ENCODE results near the gene GLRA3.
"Not testable (repeated sequence)": the region's sequence is repeated elsewhere in the genome, so short reads cannot be mapped to it uniquely, and the experiment has no call there.

Gene GLRA3

DNA sequence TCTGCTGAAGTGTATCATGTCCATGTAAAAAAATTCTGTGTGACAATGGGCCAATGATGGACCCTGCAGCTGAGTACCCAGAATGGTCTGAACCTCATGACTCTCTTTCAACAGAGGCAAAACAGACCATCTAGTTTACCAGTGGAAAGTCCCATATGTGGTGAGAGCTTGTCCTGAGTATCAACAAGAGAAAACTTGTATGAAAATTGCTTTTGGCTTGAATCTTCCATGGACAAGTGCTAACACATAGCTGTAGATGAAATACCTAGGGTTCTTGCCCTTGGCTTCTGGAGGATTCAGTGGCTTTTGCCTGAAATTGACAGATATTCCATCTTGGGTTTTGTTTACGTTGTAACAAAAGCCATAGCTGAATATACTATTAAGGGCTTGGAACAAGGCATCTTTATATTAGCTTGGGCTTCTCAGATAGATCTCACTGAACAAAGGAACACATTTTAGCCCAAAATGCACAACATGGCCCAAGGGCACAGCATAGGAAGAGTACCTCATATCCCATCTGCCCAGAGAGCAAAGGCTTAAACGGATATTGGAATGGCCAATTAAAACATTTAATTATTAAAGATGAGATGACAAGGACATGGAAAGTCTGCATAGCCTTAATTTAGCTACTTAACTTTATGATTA, 178.2 kb downstream of the GLRA3 start:
- no peak for DNase-seq

DNA sequence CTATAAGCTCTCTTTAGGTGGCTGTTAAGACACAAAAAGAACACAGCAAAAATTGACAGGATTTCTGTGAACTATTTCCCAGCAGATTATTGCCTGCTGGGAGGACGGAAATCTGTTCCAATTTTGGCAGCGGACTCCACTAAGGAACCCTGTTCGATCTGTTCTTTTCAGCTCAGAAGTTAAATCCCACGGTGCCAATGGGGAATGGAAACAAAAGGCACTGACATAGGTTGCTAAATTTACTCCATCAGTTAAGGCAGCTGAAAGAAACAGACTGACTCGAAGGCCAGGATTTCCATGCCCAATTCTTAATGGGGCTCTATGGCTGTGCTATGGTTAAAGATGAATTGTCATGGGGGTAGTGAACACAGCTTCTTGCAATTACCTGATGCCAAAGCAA, 180.2 kb downstream of the GLRA3 start:
- no peak for DNase-seq

DNA sequence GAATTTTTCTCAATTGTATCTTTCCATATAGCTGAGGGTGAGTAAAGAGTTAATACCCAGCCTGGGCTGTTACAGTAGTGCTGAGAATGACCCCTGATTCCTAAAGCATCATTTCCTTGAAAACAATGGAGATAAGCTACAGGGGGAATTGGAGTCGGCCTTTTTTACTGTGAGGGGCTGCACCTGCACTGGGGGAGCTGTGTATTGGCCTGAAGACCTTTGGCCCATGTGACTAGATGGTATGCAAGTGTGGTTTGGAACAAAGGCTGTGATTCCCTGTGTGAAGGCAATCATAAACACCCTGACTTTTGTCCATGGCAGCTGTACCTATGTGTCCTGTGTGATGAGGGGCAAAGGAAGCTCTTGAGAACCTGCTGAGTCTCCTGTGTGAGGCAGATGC, 182.7 kb downstream of the GLRA3 start:
- no peak for DNase-seq

DNA sequence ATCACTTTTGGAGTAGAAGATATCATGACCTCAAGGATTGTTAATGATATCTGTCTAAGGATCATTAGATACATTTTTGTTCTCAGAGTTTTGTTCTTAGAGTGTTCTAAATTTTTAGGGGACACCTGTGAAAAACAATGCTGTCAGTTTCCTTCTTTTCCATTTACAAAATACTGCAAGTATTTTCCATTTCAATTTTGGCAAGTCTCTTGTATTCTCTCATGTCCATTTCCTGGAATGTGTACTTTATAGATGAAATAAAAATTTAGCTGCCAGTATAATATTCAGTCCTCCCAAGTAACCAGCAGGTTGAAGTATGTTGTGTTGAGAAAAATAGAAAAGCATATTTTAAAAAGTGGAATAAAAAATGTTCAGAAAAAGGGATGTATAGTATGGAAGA, 188.9 kb downstream of the GLRA3 start:
- no peak for DNase-seq

DNA sequence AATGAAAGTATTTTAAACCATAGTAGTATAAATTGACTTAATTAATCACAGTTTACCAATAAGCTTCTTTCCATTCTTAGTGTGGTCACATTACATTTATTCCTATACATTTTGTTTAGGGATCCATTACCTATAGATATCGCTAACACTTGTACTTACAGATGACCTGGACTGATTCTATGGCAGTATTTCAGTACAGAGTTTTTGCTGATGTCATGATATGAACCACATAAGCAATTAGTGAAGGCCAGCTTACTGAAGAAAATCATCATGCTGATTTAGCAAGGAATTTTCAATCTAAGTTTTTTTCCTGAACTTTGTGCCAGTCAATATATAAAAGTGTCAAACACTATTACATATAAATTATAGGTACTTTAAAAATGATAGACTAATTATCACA, 193.3 kb downstream of the GLRA3 start:
- DNase-seq = no peak

DNA sequence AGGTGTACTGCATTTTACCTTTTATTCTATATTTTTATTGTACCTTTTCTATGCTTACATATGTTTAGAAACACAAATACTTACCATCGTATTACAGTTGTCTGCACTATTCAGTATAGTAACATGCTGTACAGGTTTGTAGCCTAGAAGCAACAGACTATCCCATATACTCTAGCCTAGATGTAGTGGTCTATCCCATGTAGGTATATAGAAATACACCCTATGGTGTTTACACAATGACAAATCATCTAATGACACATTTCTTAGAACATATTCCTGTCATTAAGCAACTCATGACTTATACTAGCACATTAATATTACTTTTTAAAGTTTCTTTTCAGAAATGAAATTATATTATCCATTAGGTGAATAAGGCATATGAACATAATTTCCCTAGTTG, 195.6 kb downstream of the GLRA3 start:
- no peak for DNase-seq

DNA sequence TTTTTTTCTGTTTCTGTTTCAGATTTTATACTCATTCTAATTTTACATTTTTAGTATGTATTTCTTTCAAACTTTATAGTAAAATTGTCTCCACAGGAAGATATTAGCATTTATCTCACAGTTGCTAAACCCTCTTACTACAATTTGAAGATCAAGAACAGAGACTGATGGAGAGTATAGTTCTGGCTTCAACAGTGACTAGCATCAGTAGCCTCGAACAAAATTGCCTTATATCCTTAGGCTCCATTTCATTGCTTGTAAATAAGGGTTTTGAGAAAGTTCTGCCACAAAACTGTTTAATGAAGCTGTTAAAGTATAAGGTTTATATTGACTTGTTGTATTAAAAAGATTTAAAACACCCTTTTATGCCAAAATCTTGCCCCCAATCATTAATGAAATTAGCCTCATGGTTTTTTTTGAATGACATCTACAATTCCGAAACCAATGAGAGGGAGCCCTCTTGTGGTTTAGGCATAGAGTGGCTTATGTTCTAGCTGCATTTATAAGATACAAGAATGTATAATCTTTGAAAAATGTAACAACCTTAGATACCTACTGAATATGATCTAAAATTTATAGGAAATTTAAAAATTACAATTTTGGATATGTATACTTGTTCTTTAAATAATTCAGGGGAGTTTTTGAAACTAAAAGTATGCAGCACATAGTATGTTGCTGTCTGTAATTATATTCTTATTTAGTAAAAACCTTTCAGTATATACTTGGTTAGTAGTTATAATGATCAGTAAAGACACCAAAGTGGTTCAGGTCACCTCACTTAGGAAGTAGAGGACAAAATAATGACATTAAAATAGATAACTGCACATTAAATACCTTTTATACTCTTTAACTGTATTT, 196.9 kb downstream of the GLRA3 start:
- DNase-seq = peak; percentile 5

DNA sequence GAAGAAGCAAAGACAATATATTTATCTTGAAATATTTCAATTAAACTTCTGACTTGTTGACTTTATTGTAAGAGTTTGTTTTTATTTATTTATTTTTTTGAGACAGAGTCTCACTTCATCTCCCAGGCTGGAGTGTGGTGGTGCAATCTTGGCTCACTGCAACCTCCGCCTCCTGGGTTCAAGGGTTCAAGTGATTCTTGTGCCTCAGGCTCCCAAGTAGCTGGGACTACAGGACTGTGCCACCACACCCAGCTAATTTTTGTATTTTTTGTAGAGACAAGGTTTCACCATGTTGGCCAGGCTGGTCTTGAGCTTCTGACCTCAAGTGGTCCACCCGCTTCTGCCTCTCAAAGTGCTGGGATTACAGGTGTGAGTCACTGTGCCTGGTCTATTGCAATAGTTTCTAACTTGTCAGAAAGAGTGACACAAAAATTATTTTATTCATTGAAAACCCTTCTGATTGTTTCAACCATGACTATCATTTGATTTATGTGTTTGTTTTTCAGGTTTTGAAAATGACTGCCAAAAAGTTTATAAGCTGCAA, 199.1 kb downstream of the GLRA3 start:
- DNase-seq = not testable (repeated sequence)

DNA sequence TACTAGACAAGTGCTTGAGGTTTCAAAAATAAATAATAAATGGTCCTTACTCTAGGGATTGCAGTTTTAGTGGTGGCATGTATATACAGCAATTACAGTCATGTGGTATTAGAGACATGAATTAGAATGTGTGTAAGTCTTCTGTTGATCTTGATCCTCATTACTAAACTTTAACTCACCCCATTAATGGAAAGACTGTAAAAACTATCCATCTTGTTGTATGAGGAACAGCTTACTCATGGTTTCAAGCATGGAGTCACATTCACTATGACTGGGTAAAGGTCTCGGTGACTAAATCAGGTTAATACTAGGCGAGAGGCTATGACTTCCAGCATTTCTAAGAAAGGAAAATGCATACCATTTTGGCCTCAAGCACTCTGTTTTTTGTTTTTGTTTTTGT, 199.8 kb downstream of the GLRA3 start:
- no peak for DNase-seq

DNA sequence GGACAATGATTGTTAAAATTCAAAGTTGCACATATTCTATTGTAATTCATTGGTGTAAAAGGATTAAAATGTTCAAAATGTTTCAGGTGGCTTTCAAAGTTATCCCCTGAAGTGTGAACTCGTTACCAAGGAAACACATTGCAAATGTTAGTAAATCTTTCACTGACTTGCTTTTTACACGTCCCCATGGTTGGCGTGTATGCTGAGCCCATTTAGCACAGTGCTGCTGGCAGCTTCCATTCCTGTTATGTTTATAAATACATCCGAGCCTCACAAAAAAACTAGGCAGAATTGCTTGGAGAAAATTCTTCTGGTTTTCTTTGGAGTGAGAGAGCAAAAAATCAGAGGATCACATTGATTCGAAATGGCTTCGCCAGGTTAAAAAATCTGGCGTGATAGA, 200.9 kb downstream of the GLRA3 start:
- no peak for DNase-seq

DNA sequence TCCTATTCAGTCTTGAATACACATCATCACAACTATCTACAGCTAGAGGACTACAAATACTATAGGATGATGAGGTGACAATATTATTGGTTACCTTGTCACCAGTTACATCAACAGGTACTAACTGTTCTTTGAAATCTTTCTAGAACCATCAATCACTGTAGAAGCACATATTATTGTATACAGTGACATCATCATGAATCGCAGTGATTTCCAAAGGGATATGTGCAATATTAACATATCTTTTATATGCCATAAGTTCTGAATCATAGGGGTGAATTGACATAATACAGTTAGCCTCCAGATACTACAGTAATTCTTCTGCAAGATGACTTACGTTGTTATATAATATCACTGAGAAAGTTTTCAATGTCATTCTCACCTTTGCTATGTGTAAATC, 201.6 kb downstream of the GLRA3 start:
- DNase-seq = no peak

DNA sequence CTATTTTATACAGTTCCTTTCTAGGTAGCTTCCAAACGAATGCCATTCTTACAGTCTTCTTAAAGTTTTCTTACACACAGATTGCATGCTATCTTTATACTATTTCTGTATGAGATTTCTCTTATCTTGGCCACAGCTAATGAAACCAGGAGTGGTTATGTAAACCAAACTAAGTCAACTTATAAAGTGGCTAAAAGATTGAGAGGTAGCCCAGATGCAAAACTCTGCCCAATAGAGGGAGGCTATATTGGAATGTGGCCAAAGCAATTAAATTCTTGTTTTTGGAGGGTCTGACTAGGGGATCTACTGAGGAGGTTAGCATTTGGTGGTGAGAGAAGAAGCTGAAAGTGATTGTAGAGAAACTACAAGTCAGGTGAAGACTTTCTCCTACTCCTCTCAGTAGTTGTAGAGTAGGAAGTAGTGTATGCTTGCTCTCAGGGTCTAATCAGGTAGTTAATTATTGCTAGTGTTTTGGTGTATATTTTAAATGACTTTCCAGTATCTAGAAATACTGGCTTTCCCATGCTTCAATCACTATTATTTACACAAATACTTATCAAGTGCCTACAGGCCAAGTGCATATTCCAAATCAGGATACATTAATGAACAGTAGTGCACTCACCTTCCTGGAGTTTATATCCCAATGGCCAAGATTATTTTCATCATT, 202.6 kb downstream of the GLRA3 start:
- DNase-seq = no peak

DNA sequence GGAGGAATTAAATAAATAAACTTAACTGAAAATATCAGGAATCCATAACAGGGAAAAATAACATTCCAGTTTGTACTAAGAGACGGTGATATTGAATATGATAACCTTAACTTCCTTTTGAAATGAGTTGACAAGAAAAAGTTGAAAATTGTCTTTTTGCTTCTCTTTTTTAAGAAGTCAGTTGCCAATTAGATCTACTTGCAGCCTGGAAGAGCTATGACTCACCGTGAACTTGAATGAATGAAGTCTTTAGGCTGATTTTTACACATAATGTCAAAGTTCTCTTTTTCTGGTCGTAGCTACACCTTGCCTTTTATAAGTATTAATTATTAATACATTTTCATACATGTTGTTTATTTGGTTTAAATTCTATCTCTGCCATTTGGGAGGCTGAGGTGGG, 212.4 kb downstream of the GLRA3 start:
- no peak for DNase-seq

DNA sequence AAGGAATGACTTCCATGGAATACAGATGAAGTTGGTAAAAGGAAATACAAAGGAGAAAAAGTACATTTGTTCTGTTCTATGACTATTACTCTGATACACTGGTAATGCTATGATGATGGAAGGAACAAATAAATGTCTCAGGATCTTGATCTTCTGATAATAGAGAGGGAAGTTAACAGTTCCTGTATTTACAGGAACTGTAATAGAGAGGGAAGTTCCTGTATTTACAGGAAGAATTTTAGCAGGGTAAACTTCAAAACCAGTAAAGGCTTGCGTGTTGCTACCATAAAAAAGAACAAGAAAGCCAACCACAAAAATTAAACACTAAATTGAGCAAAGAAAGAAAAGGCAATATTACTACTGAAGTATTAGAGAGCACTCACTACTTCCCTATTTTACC, 215.1 kb downstream of the GLRA3 start:
- no peak for DNase-seq

DNA sequence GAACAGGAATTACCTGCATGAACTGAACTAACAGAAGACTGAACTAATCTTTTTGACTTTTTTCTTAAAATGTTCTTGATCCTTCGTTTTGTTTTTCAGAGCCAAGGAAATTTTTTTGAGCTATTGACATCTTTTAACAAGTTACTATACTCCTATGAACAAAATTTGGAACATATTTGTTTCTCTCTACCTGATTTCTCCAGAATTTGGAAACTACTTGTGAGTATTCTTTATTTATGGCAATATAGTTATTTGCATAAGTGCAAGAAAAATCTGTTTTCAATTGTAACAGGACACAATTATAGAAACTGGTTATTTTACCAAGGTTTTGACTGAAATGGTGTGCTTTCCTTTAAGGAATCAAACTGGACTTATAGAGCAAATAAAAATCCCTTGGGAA, 217.3 kb downstream of the GLRA3 start:
- DNase-seq = no peak

DNA sequence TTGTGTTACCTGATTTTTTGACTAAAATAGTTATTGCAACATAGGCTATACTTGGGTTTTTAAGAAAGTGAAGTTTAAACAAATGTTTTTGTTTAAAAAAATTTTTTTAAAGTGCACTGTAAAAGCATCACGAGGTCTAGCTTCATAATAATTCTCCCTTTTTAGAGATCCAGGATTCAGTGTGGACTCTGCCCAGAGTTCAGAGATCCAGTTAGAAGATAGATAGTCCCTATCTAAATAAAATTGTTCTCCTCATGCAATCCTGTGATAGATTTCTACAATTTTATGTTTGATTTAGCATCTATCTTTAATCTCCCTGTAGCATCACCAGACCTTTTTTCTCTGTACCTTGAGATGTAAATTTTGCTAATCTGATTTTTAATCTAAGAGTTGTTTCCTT, 221.3 kb downstream of the GLRA3 start:
- DNase-seq = no peak

DNA sequence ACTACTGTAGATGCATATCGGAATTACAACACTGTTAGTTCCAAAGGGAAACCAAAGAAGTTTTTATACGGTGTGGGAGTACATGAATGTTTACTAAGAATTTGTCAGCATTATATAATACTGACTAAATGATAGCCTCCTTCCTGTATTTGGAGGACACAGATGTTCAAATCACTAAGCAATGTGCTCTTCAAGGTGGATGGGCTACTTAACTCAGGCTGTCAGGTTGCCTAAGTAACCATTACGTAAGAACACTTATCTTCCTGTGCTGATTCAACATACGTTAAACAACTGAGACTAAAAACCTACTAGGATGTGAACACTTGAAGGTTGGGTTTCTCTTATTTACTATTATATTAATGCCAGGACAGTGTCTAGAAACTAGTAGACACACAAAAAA, 224.8 kb downstream of the GLRA3 start:
- DNase-seq = peak; percentile 40

DNA sequence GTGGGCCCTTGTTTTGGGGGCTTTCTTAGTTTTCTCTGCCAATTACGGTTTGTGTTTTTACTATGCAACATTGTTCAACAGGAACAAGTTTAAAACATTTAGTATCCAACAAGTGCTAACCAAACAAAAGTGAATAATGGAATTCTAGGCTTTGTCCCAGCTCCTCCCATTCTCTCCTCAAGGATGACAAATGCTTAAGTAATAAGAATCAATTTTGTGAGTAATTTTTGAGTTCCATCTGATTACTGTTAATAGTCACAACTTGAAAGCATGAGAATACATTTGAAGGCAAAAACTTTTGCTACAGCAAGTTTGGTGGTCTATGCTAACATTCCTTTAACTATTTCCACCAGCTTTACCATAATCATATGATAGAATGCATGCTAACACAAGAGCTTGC, 228.7 kb downstream of the GLRA3 start:
- DNase-seq = no peak

DNA sequence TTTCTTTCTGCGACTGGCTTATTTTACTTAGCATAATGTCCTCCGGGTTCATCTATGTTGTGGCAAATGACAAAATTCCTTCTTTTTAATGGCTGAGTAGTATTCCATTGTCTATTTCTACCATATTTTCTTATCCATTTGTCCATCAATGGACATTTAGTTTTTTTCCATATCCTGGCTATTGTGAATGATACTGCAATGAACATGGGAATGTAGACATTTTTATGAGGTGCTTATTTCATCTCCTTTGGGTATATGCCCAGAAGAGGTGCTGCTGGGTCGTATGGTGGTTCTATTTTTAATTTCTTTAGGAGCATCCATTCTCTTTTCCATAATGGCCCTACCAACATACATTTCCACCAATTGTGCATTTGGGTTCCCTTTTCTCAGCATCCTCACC, 230.2 kb downstream of the GLRA3 start:
- no peak for DNase-seq

DNA sequence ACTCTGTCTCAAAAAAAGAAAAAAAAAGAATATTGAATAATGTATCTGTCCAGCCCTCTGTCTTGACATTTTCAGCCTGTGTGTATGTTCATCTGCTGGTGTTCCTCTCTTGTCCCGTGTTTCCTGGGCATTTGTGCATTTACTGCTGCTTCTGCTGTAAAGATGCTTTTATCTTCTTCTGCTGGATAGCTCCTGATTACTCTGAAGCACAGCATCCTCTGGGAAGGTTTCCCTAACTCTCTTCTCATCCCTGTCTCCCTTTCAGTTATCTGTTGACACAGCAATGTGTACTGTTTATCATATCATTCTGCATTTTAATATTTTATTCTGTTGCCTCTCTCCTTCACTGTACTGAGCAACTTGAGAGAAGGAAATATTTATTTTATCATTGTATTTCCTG, 232.5 kb downstream of the GLRA3 start:
- DNase-seq = no peak

DNA sequence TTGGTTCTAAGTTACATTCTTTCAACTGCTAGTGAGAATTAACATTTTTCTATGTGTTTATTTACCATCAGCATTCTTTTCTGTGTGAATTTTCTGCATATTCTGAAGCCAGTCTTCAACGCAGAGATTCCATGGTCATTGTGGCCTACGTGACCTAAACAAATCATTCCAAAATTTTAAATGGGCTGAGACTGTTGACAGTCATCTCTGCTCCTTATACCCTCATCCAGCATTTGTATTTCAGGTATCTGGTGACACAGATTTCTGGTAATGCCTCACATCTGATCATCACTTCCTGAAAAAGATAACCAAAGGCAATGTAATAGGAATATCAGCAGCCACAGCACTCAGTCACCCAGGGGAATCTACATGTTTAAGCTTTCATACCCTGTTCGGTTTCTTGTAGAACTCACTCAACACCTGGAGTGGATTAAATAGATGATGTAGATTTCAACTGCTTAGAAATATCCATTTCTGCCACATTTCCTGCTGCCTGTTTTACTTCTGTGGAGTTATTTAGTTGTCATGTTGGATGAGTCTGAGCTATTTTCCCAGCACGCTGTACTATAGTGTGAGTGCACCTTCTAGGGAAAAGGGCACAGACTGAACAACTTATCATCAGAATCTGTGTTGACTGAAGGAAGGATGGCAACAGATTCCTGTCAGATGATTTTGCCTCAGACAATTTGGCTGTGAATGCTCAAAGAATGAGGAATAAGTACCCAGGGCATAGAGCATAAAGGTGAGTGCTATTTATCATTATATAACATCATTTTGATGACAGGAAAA, 233.7 kb downstream of the GLRA3 start:
- no peak for DNase-seq

DNA sequence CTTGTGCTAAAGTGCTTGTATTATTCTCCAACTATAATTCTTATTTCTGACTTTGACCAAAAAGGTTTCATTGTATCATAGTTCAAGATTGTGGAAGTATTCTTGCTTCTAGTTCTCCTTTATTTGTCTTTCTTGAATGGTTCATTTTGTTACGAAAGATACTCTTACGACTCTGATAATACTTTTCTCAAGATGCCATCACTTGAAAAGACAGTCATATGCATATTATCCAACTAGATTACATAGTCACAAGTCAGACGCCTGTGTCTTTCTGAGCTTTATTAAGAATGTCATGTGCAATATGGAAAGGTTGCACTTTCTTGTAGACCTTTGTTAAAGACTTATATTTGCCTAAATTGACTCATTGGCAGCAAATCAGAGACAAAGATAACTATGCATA, 235.3 kb downstream of the GLRA3 start:
- no peak for DNase-seq

DNA sequence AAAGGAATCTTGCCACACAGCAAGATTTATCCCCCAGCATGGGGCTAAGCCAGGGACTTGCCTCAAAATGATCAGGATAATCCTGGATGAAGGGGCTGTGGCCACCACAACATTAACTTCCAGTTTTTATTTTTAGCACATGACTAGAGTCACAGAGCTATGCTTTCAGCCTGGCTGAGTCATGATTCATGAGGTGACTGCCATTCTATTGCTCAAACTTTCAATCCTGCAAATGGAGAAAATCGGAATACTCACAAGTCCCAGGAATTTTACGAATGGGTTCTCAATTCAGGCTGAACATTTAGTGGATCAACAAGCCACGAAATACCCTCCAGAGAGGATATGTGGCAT, 236.1 kb downstream of the GLRA3 start:
- no peak for DNase-seq
